PC-9 (cell line): ENCODE data around the gene F5. TPM values are rescaled to one million over a fixed set of nuclear protein-coding genes. Genes with fewer than 3 reads are reported as not detected.

Experiments used
- BruUV-seq: library from RNA; stranded (reverse); fragments of 400-500 nt; replicated peaks from 2 replicates; lab custom pipeline; 2021; lab: Mats Ljungman, UMichigan
- CTCF ChIA-PET: fragments of 300-600 bp; sonication (Branson Sonifier 250); formaldehyde crosslinking; loops from one replicate; lab custom pipeline; 2022; ENCODE audit warnings: antibody characterized with exemption; lab: Charles Lee
- POLR2A ChIA-PET: fragments of 300-600 bp; sonication (Branson Sonifier 250); formaldehyde crosslinking; loops from one replicate; lab custom pipeline; 2022; ENCODE audit warnings: antibody characterized with exemption; ENCODE audit not compliant: unreplicated experiment; lab: Charles Lee
- DNase-seq, 2 experiments: peaks; one replicate each; pipeline versions ENCODE4 v3.0.0 to v3.0.0-alpha.2; 2015 to 2022; ENCODE audit warnings: mixed read lengths in 1 of 2
- H2AFZ ChIP-seq: fragments of 200-600 bp; sonication (generic); 2 replicates; pipeline ENCODE4 v1.8.1; 2017; ENCODE audit warnings: antibody characterized with exemption
- H3F3A ChIP-seq: fragments of 200-600 bp; sonication (generic); 2 replicates; pipeline ENCODE4 v1.8.1; 2017; ENCODE audit warnings: antibody characterized with exemption, mild to moderate bottlenecking, low read depth; ENCODE audit not compliant: insufficient read depth
- H3K27ac ChIP-seq: fragments of 200-600 bp; sonication (generic); 2 replicates; pipeline ENCODE4 v1.6.1; 2016; ENCODE audit warnings: mixed run types
- H3K27me3 ChIP-seq: fragments of 200-600 bp; sonication (generic); 2 replicates; pipeline ENCODE4 v1.6.1; 2016; ENCODE audit warnings: low read depth, mixed run types; ENCODE audit not compliant: insufficient read depth
- H3K36me3 ChIP-seq: fragments of 200-600 bp; sonication (generic); 2 replicates; pipeline ENCODE4 v1.6.1; 2016; ENCODE audit warnings: low read depth, mixed run types
- H3K4me1 ChIP-seq: fragments of 200-600 bp; sonication (generic); replicated peaks from 2 replicates; pipeline ENCODE4 v1.6.1; 2016; ENCODE audit warnings: mixed run types; ENCODE audit not compliant: insufficient read depth
- H3K4me2 ChIP-seq: fragments of 200-600 bp; sonication (generic); 2 replicates; pipeline ENCODE4 v1.6.1; 2017; ENCODE audit warnings: mixed run types
- H3K4me3 ChIP-seq: fragments of 200-600 bp; sonication (generic); 2 replicates; pipeline ENCODE4 v1.6.1; 2016; ENCODE audit warnings: mixed run types
- H3K79me2 ChIP-seq: fragments of 200-600 bp; sonication (generic); 2 replicates; pipeline ENCODE4 v1.6.1; 2017; ENCODE audit warnings: low read depth, mixed run types
- H3K9me2 ChIP-seq: fragments of 200-600 bp; sonication (generic); 2 replicates; pipeline ENCODE4 v1.8.1; 2017; ENCODE audit warnings: mild to moderate bottlenecking; ENCODE audit not compliant: insufficient read depth
- H3K9me3 ChIP-seq: fragments of 200-600 bp; sonication (generic); 2 replicates; pipeline ENCODE4 v1.8.1; 2016; ENCODE audit warnings: low read depth; ENCODE audit not compliant: insufficient read depth
- H4K20me1 ChIP-seq: fragments of 200-600 bp; sonication (generic); 2 replicates; pipeline ENCODE4 v1.8.1; 2017; ENCODE audit not compliant: insufficient read depth
- EZH2 ChIP-seq: fragments of 200-600 bp; sonication (generic); IDR thresholded peaks from 2 replicates; pipeline ENCODE4 v1.8.0; 2017; ENCODE audit warnings: antibody characterized with exemption, low read depth
- intact Hi-C: fragments of 100-400 bp; cut with micrococcal nuclease; formaldehyde crosslinking; loops from one replicate; pipeline ENCODE4 v1.10.0; 2022; ENCODE audit not compliant: unreplicated experiment
- total RNA-seq: library from RNA; stranded (reverse); gene quantifications from 2 replicates; pipeline ENCODE4 v1.2.3, GENCODE V29; 2021
- TF ChIP-seq, protein P1 (sequence below): fragments of 200-600 bp; sonication (generic); conservative IDR thresholded peaks from 2 replicates; pipeline ENCODE4 v1.6.1; 2017; ENCODE audit warnings: mixed run types, antibody characterized with exemption, mild to moderate bottlenecking, moderate library complexity

Gene F5
- total RNA-seq, 1 experiment from 2014 or later = not detected

DNA sequence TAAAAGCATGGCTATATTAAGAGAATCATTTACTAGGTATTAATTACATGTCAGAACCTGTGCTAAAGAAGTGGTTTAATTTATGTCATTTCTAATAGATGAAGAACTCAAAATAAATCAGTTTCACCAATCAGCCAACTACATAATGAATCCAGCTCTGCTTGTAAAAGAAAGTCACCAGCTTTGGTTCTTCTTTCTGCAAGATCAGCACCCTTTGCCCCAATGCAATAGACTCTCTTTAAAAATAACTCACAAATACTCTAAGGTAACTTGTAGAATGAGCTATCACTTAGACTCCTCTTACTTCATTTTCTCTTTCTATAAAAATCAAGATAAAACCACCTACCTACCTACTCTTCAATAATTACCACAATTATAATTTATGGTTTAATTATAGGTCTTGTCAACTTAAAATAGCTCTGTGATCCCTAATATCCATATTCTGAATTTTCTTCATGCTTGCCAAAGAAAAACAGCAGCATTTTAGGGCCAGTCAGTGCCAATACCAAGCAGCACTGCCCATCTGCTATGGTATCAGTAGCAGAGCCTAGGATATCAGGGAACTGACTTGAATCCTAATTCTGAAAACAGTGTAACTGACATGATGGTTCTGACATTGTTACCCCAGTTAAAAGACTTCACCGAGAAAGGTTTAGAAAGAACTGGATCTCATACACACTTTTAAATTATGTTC is 111.8 kb downstream of the F5 start:
- DNase-seq = no peak
- Histone ChIP-seq H2AFZ (no peak overlapping the region), H4K20me1 (no peaks in the 10 kb centered on the region), H3K4me2 (no peak overlapping the region), H3K4me3 (no peak overlapping the region), H3F3A (peaks cover 4% of the 10 kb centered on the region; the same call in 1 of the 2 replicates), H3K79me2 (peaks cover 16% of the 10 kb centered on the region), H3K9me2 (no peaks in the 10 kb centered on the region), H3K9me3 (no peaks in the 10 kb centered on the region), H3K27ac (no peak overlapping the region), H3K36me3 (peaks cover 11% of the 10 kb centered on the region; the same call in 1 of the 2 replicates), H3K4me1 (peaks cover 4% of the 10 kb centered on the region), H3K27me3 (no peaks in the 10 kb centered on the region)
- BruUV-seq = no TSS peak
- POLR2A ChIA-PET = no interaction called here
- CTCF ChIA-PET = interaction anchor here (0.5 kb wide), 1 partner anchor 1292 kb away, joined by 5 read pairs; no protein-coding TSS in a partner anchor
- TF ChIP-seq EZH2 = no peak
- intact Hi-C loops = no loop called here

DNA sequence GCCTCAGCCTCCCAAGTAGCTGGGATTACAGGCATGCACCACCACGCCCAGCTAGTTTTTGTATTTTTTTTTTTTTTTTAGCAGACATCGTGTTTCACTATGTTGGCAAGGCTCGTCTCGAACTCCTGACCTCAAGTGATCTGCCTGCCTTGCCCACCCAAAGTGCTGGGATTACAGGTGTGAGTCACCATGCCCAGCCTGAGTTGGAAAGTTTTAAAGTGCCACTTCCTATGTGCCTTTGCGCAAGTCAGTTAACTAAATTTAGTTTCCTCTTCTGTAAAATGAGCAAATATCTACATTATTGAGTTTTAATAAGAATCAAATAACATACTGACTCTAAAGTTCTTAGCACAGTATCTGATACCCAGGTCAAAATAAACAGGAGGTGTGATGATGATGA is 112.9 kb downstream of the F5 start:
- ChIA-PET CTCF (no interaction called here), POLR2A (no interaction called here)
- H3F3A ChIP-seq = peaks cover 4% of the 10 kb centered on the region; the same call in 1 of the 2 replicates
- TF ChIP-seq, protein P1, sequence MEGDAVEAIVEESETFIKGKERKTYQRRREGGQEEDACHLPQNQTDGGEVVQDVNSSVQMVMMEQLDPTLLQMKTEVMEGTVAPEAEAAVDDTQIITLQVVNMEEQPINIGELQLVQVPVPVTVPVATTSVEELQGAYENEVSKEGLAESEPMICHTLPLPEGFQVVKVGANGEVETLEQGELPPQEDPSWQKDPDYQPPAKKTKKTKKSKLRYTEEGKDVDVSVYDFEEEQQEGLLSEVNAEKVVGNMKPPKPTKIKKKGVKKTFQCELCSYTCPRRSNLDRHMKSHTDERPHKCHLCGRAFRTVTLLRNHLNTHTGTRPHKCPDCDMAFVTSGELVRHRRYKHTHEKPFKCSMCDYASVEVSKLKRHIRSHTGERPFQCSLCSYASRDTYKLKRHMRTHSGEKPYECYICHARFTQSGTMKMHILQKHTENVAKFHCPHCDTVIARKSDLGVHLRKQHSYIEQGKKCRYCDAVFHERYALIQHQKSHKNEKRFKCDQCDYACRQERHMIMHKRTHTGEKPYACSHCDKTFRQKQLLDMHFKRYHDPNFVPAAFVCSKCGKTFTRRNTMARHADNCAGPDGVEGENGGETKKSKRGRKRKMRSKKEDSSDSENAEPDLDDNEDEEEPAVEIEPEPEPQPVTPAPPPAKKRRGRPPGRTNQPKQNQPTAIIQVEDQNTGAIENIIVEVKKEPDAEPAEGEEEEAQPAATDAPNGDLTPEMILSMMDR = no peak
- TF ChIP-seq EZH2 = no peak
- H3K4me3 ChIP-seq = no peak overlapping the region
- no TSS peak for BruUV-seq
- H3K9me3 ChIP-seq = no peaks in the 10 kb centered on the region
- H3K4me1 ChIP-seq = no peaks in the 10 kb centered on the region
- 0 out of 2 replicates have a peak, but pooled peaks cover 6% of the 10 kb centered on the region for H3K79me2 ChIP-seq
- no peak for DNase-seq
- H3K27ac ChIP-seq = no peak overlapping the region
- no peaks in the 10 kb centered on the region for H3K9me2 ChIP-seq
- no peaks in the 10 kb centered on the region for H3K27me3 ChIP-seq
- no peak overlapping the region for H2AFZ ChIP-seq
- no peak overlapping the region for H3K4me2 ChIP-seq
- peaks cover 11% of the 10 kb centered on the region; the same call in 1 of the 2 replicates for H3K36me3 ChIP-seq
- no peaks in the 10 kb centered on the region for H4K20me1 ChIP-seq
- intact Hi-C loops = no loop called here

DNA sequence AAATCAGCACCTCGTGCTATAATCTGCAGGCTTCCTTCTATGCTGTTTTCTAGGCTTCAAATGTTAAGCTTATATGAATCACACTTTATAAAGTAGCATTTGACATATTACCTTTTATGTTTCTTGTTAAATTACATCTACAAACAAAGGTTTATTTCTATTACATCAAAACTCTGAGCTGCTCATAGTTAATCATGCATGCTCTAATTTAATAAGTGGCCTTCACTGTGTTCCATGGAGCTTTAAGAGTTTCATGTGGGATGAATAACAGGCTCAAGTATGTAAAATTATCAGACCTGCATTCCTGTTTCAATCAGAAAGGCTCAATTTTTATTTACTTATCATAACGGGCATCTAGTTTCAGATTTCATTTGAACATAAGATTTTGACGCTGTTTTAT is 113.5 kb downstream of the F5 start:
- ChIA-PET CTCF (no interaction called here), POLR2A (interaction anchor here (0.6 kb wide), 1 partner anchor 910 kb away, joined by 3 read pairs; no protein-coding TSS in a partner anchor)
- BruUV-seq = no TSS peak
- Histone ChIP-seq H3K9me2 (no peaks in the 10 kb centered on the region), H3F3A (peaks cover 4% of the 10 kb centered on the region; the same call in 1 of the 2 replicates), H3K36me3 (peaks cover 11% of the 10 kb centered on the region; the same call in 1 of the 2 replicates), H3K27ac (no peak overlapping the region), H3K4me3 (no peak overlapping the region), H3K4me2 (no peak overlapping the region), H3K79me2 (0 out of 2 replicates have a peak, but pooled peaks cover 1% of the 10 kb centered on the region), H3K4me1 (no peaks in the 10 kb centered on the region), H4K20me1 (no peaks in the 10 kb centered on the region), H3K9me3 (no peaks in the 10 kb centered on the region), H2AFZ (no peak overlapping the region), H3K27me3 (no peaks in the 10 kb centered on the region)
- TF ChIP-seq, protein P1 = no peak
- no peak for TF ChIP-seq EZH2
- peak in 1 of 2 experiments; percentile 36 for DNase-seq
- intact Hi-C loops = no loop called here
